ENCODE data around the gene EMC10. TPM values are rescaled to one million over a fixed set of nuclear protein-coding genes. Genes with fewer than 3 reads are reported as not detected.

Gene EMC10
- total RNA-seq, 1 experiment from 2014 or later = 109 TPM

GRCh38 chr19:50495020-50495531, 18.8 kb downstream of the EMC10 start:
- no peak overlapping the region for H3K9ac ChIP-seq (ENCODE audit: extremely low read depth, insufficient read length, low read length)
- no peak overlapping the region for H4K5ac ChIP-seq (ENCODE audit: insufficient read length, low read depth, low read length)
- H3K27ac ChIP-seq (ENCODE audit: insufficient read length, low read depth, low read length) = no peak overlapping the region
- DNase-seq = no peak
- H3K4me3 Mint-ChIP-seq = no peak overlapping the region; a peak in 1 of 5 replicates
- no peak overlapping the region for H2BK15ac ChIP-seq (ENCODE audit: low read depth, low read length)
- H3K9me3 Mint-ChIP-seq = peaks cover 6 to 13% of the 10 kb centered on the region in 2 experiments; a peak in 4 of 5 replicates
- no peak overlapping the region for H4K91ac ChIP-seq (ENCODE audit: insufficient read length, low read depth, low read length)
- no peak overlapping the region for H3K23ac ChIP-seq (ENCODE audit: insufficient read length, low read depth, low read length)
- no peaks in the 10 kb centered on the region for H3K9me3 ChIP-seq (ENCODE audit: control insufficient read depth, low read depth, low read length)
- peaks cover 62% of the 10 kb centered on the region for H3K27me3 Mint-ChIP-seq (ENCODE audit: low read depth)
- H3K79me1 ChIP-seq (ENCODE audit: insufficient read depth, low read depth, low read length, poor library complexity, severe bottlenecking) = no peaks in the 10 kb centered on the region
- H2BK5ac ChIP-seq (ENCODE audit: insufficient read length, low read length) = no peak overlapping the region
- H3K4ac ChIP-seq (ENCODE audit: low read depth, low read length) = no peak overlapping the region
- H3K18ac ChIP-seq (ENCODE audit: insufficient read length, low read depth, low read length) = no peak overlapping the region
- H3K4me2 ChIP-seq (ENCODE audit: insufficient read depth, insufficient read length, low read length) = no peak overlapping the region
- H3K23me2 ChIP-seq (ENCODE audit: insufficient read length, low read depth, low read length, poor library complexity, severe bottlenecking) = peaks cover 5% of the 10 kb centered on the region
- no peak overlapping the region for H2BK120ac ChIP-seq (ENCODE audit: low read depth, low read length, poor library complexity, severe bottlenecking)
- no peaks in the 10 kb centered on the region for H3K79me2 ChIP-seq (ENCODE audit: insufficient read depth, low read length)
- H2AFZ ChIP-seq (ENCODE audit: low read length) = no peak overlapping the region
- TF ChIP-seq CTCF (conservative IDR thresholded peaks at IDR 0.05) = no peak
- H3K27ac Mint-ChIP-seq = no peak overlapping the region
- no peak overlapping the region for H3K56ac ChIP-seq (ENCODE audit: insufficient read length, low read depth, low read length)
- no peak overlapping the region for H2BK20ac ChIP-seq (ENCODE audit: low read depth, low read length, poor library complexity, severe bottlenecking)
- no CpG with 5 or more reads among the region's 5 CpGs for WGBS (ENCODE audit: extremely low coverage, insufficient read length, low lambda C conversion rate)
- no peak overlapping the region for H3T11ph ChIP-seq (ENCODE audit: low read length)
- H4K8ac ChIP-seq (replicated peaks; ENCODE audit: insufficient read length, low read depth, low read length) = no peak overlapping the region
- H3K27me3 ChIP-seq (ENCODE audit: insufficient read depth, low read length) = peaks cover 30% of the 10 kb centered on the region; the same call in 1 of the 2 replicates
- H3K4me1 Mint-ChIP-seq = peaks cover 15 to 24% of the 10 kb centered on the region in 2 experiments
- H4K20me1 ChIP-seq (ENCODE audit: control insufficient read depth, insufficient read depth, insufficient read length) = no peaks in the 10 kb centered on the region
- peaks cover 4% of the 10 kb centered on the region; the same call in 1 of the 2 replicates for H3K4me1 ChIP-seq (ENCODE audit: insufficient read depth, low read length)
- H2AK5ac ChIP-seq (ENCODE audit: insufficient read length, low read length) = no peak overlapping the region
- no peak overlapping the region for H3K14ac ChIP-seq (ENCODE audit: insufficient read depth, low read length)
- H3K36me3 Mint-ChIP-seq (ENCODE audit: insufficient read depth in 1 of 3, low read depth in 3 of 3) = peaks cover 0 to 6% (median 0%) of the 10 kb centered on the region in 3 experiments; a peak in 4 of 7 replicates
- H2BK12ac ChIP-seq (ENCODE audit: insufficient read length, low read depth, low read length) = no peak overlapping the region
